Transverse colon (tissue), 4 donors: ENCODE measurements around the gene BMP4. TPM values are rescaled to one million over a fixed set of nuclear protein-coding genes. Genes with fewer than 3 reads are reported as not detected.

Experiments used
- DNase-seq: peaks from one replicate; pipeline ENCODE4 v3.0.0-alpha.2; 2019
- H3K27ac ChIP-seq, 4 donors: fragments of 200-600 bp; sonication (generic); 2 replicates each; pipeline ENCODE4 v1.5.1; 2016 to 2018; ENCODE audit warnings: inconsistent platforms in 4 of 4
- H3K27me3 ChIP-seq: fragments of 200-600 bp; sonication (generic); 2 replicates; pipeline ENCODE4 v1.5.1; 2017; ENCODE audit warnings: inconsistent platforms
- H3K36me3 ChIP-seq, 4 donors: fragments of 200-600 bp; sonication (generic); 2 replicates each; pipeline ENCODE4 v1.5.1; 2017 to 2019; ENCODE audit warnings: inconsistent platforms in 4 of 4
- H3K4me1 ChIP-seq, 4 donors: fragments of 200-600 bp; sonication (generic); 2 replicates each; pipeline ENCODE4 v1.5.1; 2017 to 2020; ENCODE audit warnings: inconsistent platforms in 4 of 4
- H3K4me3 ChIP-seq, 4 donors: fragments of 200-600 bp; sonication (generic); 1 replicate in 1 of 4; 2 replicates in 3 of 4; pipeline versions ENCODE4 v1.5.1 to v1.6.1; 2017 to 2019; ENCODE audit warnings: inconsistent platforms in 4 of 4
- H3K9me3 ChIP-seq, 2 donors: fragments of 200-600 bp; sonication (generic); 2 replicates each; pipeline ENCODE4 v1.5.1; 2017 to 2019; ENCODE audit warnings: inconsistent platforms in 2 of 2
- CTCF ChIP-seq, 5 experiments: fragments of 200-600 bp in 3 of 5; fragments of 450-650 bp in 2 of 5; sonication (generic) in 3 of 5; IDR thresholded peaks; 1 replicate in 2 of 5; 2 replicates in 3 of 5; pipeline ENCODE4 v1.5.1; 2016 to 2017; ENCODE audit warnings: antibody characterized with exemption in 5 of 5, inconsistent platforms in 3 of 5, mild to moderate bottlenecking in 2 of 5, moderate library complexity in 1 of 5
- EP300 ChIP-seq: sonication (generic); formaldehyde crosslinking; IDR thresholded peaks from one replicate; pipeline ENCODE4 v1.6.1; 2017; ENCODE audit warnings: antibody characterized with exemption, low read depth
- POLR2A ChIP-seq: fragments of 450-650 bp; IDR thresholded peaks from one replicate; pipeline ENCODE4 v1.6.1; 2016; ENCODE audit warnings: antibody characterized with exemption, mild to moderate bottlenecking, moderate library complexity
- POLR2AphosphoS5 ChIP-seq, 3 donors: sonication (generic); formaldehyde crosslinking; IDR thresholded peaks; one replicate each; pipeline ENCODE4 v1.6.1; 2016; ENCODE audit warnings: antibody characterized with exemption in 3 of 3
- WGBS, 2 donors: methylation state at CpG; one replicate each; pipeline ENCODE4 v1.1.5; 2018; ENCODE audit warnings: low coverage in 1 of 2; 5-methylcytosine and 5-hydroxymethylcytosine counted together
- in situ Hi-C, 4 donors: fragments of 200-750 bp; cut with MboI; loops; one replicate each; pipeline versions ENCODE4 v1.15.0 to v1.15.1; 2017; ENCODE audit warnings: low sequenced_read_pairs in 3 of 4, low pct_ligation_motif_present in 1 of 4, low pct_unique_long_range_greater_than_20kb in 1 of 4
- intact Hi-C: fragments of 100-400 bp; cut with DNase I; formaldehyde crosslinking; loops from one replicate; pipeline ENCODE4 v1.15.1; 2023; ENCODE audit warnings: low total_unique reads
- total RNA-seq, 4 donors: library from RNA; depleted of rRNA; stranded (reverse); fragments of >200 nt; gene quantifications; one replicate each; pipeline ENCODE4 v1.1.0, GENCODE V29; 2016

Gene BMP4
- total RNA-seq, 4 donors from 2014 or later: 7.2 to 56.5 (median 12.4) TPM

GRCh38 chr14:53947094-53947445, 9.6 kb downstream of the BMP4 start:
- Histone ChIP-seq H3K4me3 (peak overlapping the region in 3 of 4 donors; percentile 15 to 42 (median 36)), H3K9me3 (no peaks in the 10 kb centered on the region), H3K36me3 (no peaks in the 10 kb centered on the region), H3K4me1 (peaks cover 0 to 16% (median 9%) of the 10 kb centered on the region in 4 donors), H3K27ac (no peak overlapping the region), H3K27me3 (peaks cover 40% of the 10 kb centered on the region)
- no peak for DNase-seq
- intact Hi-C loops (no loop called here), in situ Hi-C loops (no loop called here)
- TF ChIP-seq POLR2AphosphoS5 (IDR thresholded peaks at IDR 0.05) (no peak), POLR2A (no peak), CTCF (IDR thresholded peaks at IDR 0.05) (no peak), EP300 (no peak)
- 43 to 86% methylated on average over 5 to 12 of the region's 12 CpGs for WGBS, 2 donors

- no peaks in the 10 kb centered on the region for H3K36me3 ChIP-seq
- in situ Hi-C loops (no loop called here), intact Hi-C loops (no loop called here)
- H3K27me3 ChIP-seq: peaks cover 35% of the 10 kb centered on the region
- DNase-seq: no peak
- TF ChIP-seq EP300 (no peak), POLR2A (no peak), CTCF (IDR thresholded peaks at IDR 0.05) (no peak), POLR2AphosphoS5 (IDR thresholded peaks at IDR 0.05) (no peak)
- peak overlapping the region in 3 of 4 donors; percentile 15 to 42 (median 36) for H3K4me3 ChIP-seq
- H3K27ac ChIP-seq: no peak overlapping the region
- 0 to 27% methylated on average over 3 to 53 of the region's 63 CpGs for WGBS, 2 donors
- no peaks in the 10 kb centered on the region for H3K9me3 ChIP-seq
- H3K4me1 ChIP-seq: peaks cover 0 to 11% (median 7%) of the 10 kb centered on the region in 4 donors
These were observed 10.1 kb downstream of the BMP4 start for GRCh38 chr14:53946404-53947093.

- Histone ChIP-seq H3K9me3 (no peaks in the 10 kb centered on the region), H3K4me1 (peaks cover 0 to 11% (median 7%) of the 10 kb centered on the region in 4 donors), H3K27ac (no peak overlapping the region), H3K27me3 (peaks cover 32% of the 10 kb centered on the region), H3K4me3 (no peak overlapping the region), H3K36me3 (no peaks in the 10 kb centered on the region)
- TF ChIP-seq CTCF (IDR thresholded peaks at IDR 0.05) (no peak), POLR2A (no peak), POLR2AphosphoS5 (IDR thresholded peaks at IDR 0.05) (no peak), EP300 (no peak)
- intact Hi-C loops (no loop called here), in situ Hi-C loops (no loop called here)
- no peak for DNase-seq
- WGBS, 2 donors: 75% methylated on average over 14 of the region's 14 CpGs; no CpG with 5 or more reads in 1 of the 2 donors
These were observed 10.6 kb downstream of the BMP4 start for GRCh38 chr14:53946071-53946403.

- H3K27ac ChIP-seq: no peak overlapping the region
- TF ChIP-seq CTCF (IDR thresholded peaks at IDR 0.05) (no peak), POLR2AphosphoS5 (IDR thresholded peaks at IDR 0.05) (no peak), EP300 (no peak), POLR2A (no peak)
These were observed 12.9 kb downstream of the BMP4 start for GRCh38 chr14:53943751-53944083.

More at GRCh38 chr14:53943751-53944083, 12.9 kb downstream of the BMP4 start:
- WGBS, 2 donors: 61 to 62% methylated on average over 2 of the region's 2 CpGs
- intact Hi-C loops: no loop called here
- H3K9me3 ChIP-seq: no peaks in the 10 kb centered on the region
- H3K4me3 ChIP-seq: no peak overlapping the region
- DNase-seq: no peak
- in situ Hi-C loops: no loop called here
- peaks cover 0 to 11% (median 7%) of the 10 kb centered on the region in 4 donors for H3K4me1 ChIP-seq
- peaks cover 32% of the 10 kb centered on the region for H3K27me3 ChIP-seq
- no peaks in the 10 kb centered on the region for H3K36me3 ChIP-seq
